ENCODE measurements around the gene NUDT19.

Gene NUDT19

DNA sequence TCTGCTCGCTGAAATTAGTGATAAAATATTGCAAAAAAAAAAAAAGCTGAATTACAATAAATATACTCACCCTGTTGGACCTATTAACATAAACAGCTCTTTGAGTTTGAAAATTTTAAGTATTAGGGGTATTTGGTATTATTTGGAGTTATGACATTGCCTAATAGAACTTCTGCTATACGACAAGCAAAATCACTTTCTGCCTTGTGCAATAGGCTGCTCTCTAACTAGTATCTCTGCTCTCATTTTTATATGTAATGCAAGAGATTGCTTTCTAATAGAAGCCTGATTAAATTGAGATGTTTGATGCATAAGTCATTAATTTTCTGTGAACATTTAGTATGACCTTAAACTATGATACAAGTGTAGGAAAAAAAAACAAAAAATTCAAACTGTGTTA is 10.6 kb upstream of the NUDT19 start:
- Histone ChIP-seq H4K20me1 (ENCODE audit: insufficient read depth) (no peaks in the 10 kb centered on the region), H3K4me2 (no peak overlapping the region)
- TF ChIP-seq, protein P1, sequence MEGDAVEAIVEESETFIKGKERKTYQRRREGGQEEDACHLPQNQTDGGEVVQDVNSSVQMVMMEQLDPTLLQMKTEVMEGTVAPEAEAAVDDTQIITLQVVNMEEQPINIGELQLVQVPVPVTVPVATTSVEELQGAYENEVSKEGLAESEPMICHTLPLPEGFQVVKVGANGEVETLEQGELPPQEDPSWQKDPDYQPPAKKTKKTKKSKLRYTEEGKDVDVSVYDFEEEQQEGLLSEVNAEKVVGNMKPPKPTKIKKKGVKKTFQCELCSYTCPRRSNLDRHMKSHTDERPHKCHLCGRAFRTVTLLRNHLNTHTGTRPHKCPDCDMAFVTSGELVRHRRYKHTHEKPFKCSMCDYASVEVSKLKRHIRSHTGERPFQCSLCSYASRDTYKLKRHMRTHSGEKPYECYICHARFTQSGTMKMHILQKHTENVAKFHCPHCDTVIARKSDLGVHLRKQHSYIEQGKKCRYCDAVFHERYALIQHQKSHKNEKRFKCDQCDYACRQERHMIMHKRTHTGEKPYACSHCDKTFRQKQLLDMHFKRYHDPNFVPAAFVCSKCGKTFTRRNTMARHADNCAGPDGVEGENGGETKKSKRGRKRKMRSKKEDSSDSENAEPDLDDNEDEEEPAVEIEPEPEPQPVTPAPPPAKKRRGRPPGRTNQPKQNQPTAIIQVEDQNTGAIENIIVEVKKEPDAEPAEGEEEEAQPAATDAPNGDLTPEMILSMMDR (conservative IDR thresholded peaks at IDR 0.05; ENCODE audit: low read depth, low read length) = no peak

DNA sequence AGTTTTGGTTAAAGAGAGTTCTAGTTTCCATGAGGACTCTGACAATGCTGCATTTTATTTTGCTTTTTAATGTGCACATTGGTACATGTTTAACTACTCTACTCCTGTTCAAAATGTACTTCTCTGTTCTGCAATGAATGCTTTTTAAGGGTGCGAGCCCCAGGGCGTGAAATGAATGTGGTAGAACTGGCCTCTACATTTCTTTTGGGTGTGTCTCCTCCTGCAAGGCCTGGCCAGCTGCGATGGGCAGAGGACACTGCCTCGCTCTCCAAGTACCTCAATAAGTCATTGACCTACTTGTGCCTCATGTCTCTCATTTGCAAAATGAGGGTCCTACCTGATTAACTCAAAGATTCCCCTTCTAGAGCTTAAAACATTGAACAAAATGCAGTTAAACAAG is 9.3 kb upstream of the NUDT19 start:
- Histone ChIP-seq H3K9ac (no peak overlapping the region), H3K4me3 (IDR thresholded peaks at IDR 0.05; ENCODE audit: insufficient read depth, low read depth, low read length) (no peak overlapping the region), H3K27ac (no peak overlapping the region), H3K36me3 (ENCODE audit: insufficient read depth) (no peaks in the 10 kb centered on the region), H3K27me3 (ENCODE audit: insufficient read depth, low read depth) (no peaks in the 10 kb centered on the region), H2AFZ (ENCODE audit: low read depth) (no peak overlapping the region), H3K4me2 (no peak overlapping the region), H4K20me1 (ENCODE audit: insufficient read depth) (no peaks in the 10 kb centered on the region), H3K79me2 (ENCODE audit: insufficient read depth, low read depth) (no peaks in the 10 kb centered on the region), H3K4me1 (ENCODE audit: low read depth, poor library complexity, severe bottlenecking) (no peaks in the 10 kb centered on the region)
- TF ChIP-seq, protein P1 (conservative IDR thresholded peaks at IDR 0.05; ENCODE audit: low read depth, low read length) = no peak

More for the DNA sequence above, 10.6 kb upstream of the NUDT19 start:
- no peak overlapping the region for H3K27ac ChIP-seq
- no peak overlapping the region for H3K9ac ChIP-seq
- H3K4me3 ChIP-seq (IDR thresholded peaks at IDR 0.05; ENCODE audit: insufficient read depth, low read depth, low read length) = no peak overlapping the region
- H3K4me1 ChIP-seq (ENCODE audit: low read depth, poor library complexity, severe bottlenecking) = no peaks in the 10 kb centered on the region
- H3K79me2 ChIP-seq (ENCODE audit: insufficient read depth, low read depth) = no peaks in the 10 kb centered on the region
- H3K36me3 ChIP-seq (ENCODE audit: insufficient read depth) = no peaks in the 10 kb centered on the region
- H3K27me3 ChIP-seq (ENCODE audit: insufficient read depth, low read depth) = no peaks in the 10 kb centered on the region
- H2AFZ ChIP-seq (ENCODE audit: low read depth) = no peak overlapping the region

DNA sequence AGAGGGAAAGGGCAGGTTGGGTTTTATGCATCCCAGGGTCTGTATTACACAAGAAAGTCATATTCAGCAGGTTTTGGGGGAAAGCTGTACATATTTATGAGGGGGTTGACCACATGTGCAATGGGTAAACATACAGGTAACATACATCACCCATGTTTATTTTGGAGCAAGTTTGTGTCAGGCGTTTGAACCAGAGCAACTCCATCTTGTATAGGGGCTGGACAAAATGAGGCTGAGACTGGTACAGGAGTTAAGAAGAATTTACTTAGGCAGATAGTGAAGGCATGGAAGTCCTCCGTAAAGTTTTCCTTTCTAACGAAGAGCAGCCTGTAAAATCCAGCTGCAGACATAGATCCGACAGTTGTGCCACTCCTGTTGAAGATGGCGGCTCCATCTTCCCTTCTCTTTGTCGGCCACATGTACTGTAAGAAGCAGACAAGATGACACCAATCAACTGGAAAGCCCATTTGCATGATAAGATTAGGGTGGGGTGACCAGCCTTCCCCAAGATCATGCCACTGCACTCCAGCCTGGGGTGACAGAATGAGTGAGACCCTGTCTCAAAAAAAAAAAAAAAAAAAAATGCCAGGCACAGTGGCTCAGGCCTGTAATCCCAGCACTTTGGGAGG is 4.7 kb upstream of the NUDT19 start:
- no peaks in the 10 kb centered on the region for H3K27me3 ChIP-seq (ENCODE audit: insufficient read depth, low read depth)
- H3K9ac ChIP-seq = no peak overlapping the region
- H2AFZ ChIP-seq (ENCODE audit: low read depth) = no peak overlapping the region

DNA sequence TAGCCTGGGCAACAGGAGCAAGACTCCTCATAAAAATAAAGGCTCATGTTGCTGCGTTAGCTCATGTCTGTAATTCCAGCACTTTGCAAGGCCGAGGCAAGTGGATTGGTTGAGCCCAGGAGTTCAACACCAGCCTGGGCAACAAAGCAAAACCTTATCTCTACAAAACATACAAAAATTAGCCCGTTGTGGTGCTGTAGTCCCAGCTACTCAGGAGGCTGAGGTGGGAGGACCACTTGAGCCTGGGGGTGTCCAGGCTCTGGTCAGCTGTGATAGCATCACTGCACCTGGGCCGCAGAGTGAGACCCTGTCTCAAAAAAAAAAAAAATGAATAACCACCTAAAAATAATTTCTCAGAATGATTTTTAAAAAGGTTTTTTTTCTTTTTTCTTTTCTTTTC is 3.9 kb upstream of the NUDT19 start:
- TF ChIP-seq, protein P1 (conservative IDR thresholded peaks at IDR 0.05; ENCODE audit: low read depth, low read length) = no peak

More for the DNA sequence above, 4.7 kb upstream of the NUDT19 start:
- TF ChIP-seq, protein P1 (conservative IDR thresholded peaks at IDR 0.05; ENCODE audit: low read depth, low read length) = no peak
- Histone ChIP-seq H4K20me1 (ENCODE audit: insufficient read depth) (no peaks in the 10 kb centered on the region), H3K4me1 (ENCODE audit: low read depth, poor library complexity, severe bottlenecking) (peaks cover 21% of the 10 kb centered on the region), H3K4me2 (no peak overlapping the region), H3K79me2 (ENCODE audit: insufficient read depth, low read depth) (no peaks in the 10 kb centered on the region; the same call in 1 of the 2 replicates), H3K4me3 (IDR thresholded peaks at IDR 0.05; ENCODE audit: insufficient read depth, low read depth, low read length) (no peak overlapping the region), H3K36me3 (ENCODE audit: insufficient read depth) (no peaks in the 10 kb centered on the region), H3K27ac (no peak overlapping the region)

More for the DNA sequence above, 3.9 kb upstream of the NUDT19 start:
- Histone ChIP-seq H3K79me2 (ENCODE audit: insufficient read depth, low read depth) (peaks cover 7% of the 10 kb centered on the region), H2AFZ (ENCODE audit: low read depth) (no peak overlapping the region), H4K20me1 (ENCODE audit: insufficient read depth) (no peaks in the 10 kb centered on the region), H3K4me3 (IDR thresholded peaks at IDR 0.05; ENCODE audit: insufficient read depth, low read depth, low read length) (no peak overlapping the region), H3K27ac (no peak overlapping the region), H3K9ac (no peak overlapping the region), H3K27me3 (ENCODE audit: insufficient read depth, low read depth) (no peaks in the 10 kb centered on the region), H3K36me3 (ENCODE audit: insufficient read depth) (no peaks in the 10 kb centered on the region), H3K4me1 (ENCODE audit: low read depth, poor library complexity, severe bottlenecking) (peaks cover 21% of the 10 kb centered on the region), H3K4me2 (no peak overlapping the region)

Data from KMS-11 (cell line).